ENCODE data around the gene FHOD1. TPM values are rescaled to one million over a fixed set of nuclear protein-coding genes. Genes with fewer than 3 reads are reported as not detected.

The FHOD1 gene
- total RNA-seq, 1 experiment from 2014 or later = 96.4 TPM

DNA sequence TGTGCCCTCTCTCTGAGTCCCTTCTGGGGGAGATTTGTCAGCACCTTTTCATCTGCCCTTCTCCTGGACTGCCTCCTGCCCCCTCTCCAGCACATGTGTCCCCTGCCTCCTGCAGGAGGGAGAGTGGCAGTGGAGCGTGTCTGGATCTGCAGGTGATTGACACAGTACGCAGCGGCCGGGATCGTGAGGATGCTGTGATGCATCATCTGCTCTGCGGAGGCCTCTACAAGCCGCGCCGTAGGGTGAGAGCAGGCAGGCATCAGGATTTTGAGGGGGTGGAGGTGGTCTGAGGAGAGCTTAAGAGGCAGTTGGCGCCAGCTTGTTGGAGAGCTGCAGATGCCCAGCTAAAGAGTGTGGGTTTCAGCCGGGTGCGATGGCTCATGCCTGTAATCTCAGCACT is 12.4 kb upstream of the FHOD1 start:
- Histone ChIP-seq H3K9me3 (ENCODE audit: low read depth, low read length, poor library complexity, severe bottlenecking) (no peaks in the 10 kb centered on the region), H3K4me3 (ENCODE audit: low read depth, low read length, poor library complexity, severe bottlenecking) (no peak overlapping the region), H3K27me3 (replicated peaks; ENCODE audit: insufficient read depth, low read depth, low read length, poor library complexity) (no peaks in the 10 kb centered on the region), H3K36me3 (ENCODE audit: insufficient read depth, low read length, poor library complexity, severe bottlenecking) (no peaks in the 10 kb centered on the region), H3K27ac (ENCODE audit: low read depth, low read length, poor library complexity, severe bottlenecking) (no peak overlapping the region), H3K4me1 (ENCODE audit: insufficient read depth, low read length, poor library complexity, severe bottlenecking) (no peaks in the 10 kb centered on the region)
- intact Hi-C loops (cut with micrococcal nuclease; ENCODE audit: unreplicated experiment) = no loop called here
- TF ChIP-seq, protein P1, sequence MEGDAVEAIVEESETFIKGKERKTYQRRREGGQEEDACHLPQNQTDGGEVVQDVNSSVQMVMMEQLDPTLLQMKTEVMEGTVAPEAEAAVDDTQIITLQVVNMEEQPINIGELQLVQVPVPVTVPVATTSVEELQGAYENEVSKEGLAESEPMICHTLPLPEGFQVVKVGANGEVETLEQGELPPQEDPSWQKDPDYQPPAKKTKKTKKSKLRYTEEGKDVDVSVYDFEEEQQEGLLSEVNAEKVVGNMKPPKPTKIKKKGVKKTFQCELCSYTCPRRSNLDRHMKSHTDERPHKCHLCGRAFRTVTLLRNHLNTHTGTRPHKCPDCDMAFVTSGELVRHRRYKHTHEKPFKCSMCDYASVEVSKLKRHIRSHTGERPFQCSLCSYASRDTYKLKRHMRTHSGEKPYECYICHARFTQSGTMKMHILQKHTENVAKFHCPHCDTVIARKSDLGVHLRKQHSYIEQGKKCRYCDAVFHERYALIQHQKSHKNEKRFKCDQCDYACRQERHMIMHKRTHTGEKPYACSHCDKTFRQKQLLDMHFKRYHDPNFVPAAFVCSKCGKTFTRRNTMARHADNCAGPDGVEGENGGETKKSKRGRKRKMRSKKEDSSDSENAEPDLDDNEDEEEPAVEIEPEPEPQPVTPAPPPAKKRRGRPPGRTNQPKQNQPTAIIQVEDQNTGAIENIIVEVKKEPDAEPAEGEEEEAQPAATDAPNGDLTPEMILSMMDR (conservative IDR thresholded peaks at IDR 0.05; ENCODE audit: low read depth, low read length) = no peak
- TF ChIP-seq EZH2 (IDR thresholded peaks at IDR 0.05; ENCODE audit: borderline replicate concordance, low read depth, low read length, poor library complexity, severe bottlenecking) = no peak
- ChIA-PET CTCF (no interaction called here), POLR2A (ENCODE audit: low non-redundant PET) (no interaction called here)
- BruUV-seq (replicated peaks) = no TSS peak
- DNase-seq (ENCODE audit: low spot score) = no peak

DNA sequence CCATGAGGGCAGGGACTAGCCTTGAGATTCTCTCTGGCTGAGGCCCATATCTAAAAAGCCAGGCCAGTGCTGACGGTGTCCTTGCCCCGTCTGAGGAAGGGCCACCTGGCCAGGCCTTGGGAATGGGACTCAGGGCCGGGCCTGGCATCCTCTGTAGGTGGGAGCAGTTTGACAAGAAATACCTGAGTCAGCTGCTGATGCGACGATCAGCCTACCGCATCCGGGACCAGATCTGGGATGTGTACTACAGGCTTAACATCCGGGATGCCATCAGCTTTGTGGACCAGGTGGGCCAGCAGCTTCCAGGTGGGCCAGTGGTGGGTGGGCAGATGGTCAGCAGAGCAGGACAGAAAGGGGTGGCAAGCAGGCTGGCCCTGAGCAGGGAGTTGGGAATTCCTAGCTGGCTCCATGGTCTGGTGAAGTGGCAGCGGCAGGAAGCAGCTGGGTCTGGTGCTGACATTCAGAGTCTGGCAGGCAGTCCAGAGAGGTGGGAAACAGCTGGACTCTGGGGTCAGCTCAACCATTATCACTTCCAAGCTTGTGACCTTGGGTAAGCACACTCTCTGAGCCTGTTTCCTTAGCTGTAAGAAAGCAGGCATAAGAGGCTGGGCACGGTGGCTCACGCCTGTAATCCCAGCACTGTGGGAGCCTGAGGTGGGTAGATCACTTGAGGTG is 11.0 kb upstream of the FHOD1 start:
- no peak overlapping the region for H3K4me3 ChIP-seq (ENCODE audit: low read depth, low read length, poor library complexity, severe bottlenecking)
- intact Hi-C loops (cut with micrococcal nuclease; ENCODE audit: unreplicated experiment) = no loop called here
- BruUV-seq (replicated peaks) = no TSS peak
- POLR2A ChIA-PET (ENCODE audit: low non-redundant PET) = no interaction called here
- no peak for DNase-seq (ENCODE audit: low spot score)
- H3K27ac ChIP-seq (ENCODE audit: low read depth, low read length, poor library complexity, severe bottlenecking) = no peak overlapping the region
- no peaks in the 10 kb centered on the region for H3K36me3 ChIP-seq (ENCODE audit: insufficient read depth, low read length, poor library complexity, severe bottlenecking)
- H3K4me1 ChIP-seq (ENCODE audit: insufficient read depth, low read length, poor library complexity, severe bottlenecking) = no peaks in the 10 kb centered on the region
- no peaks in the 10 kb centered on the region for H3K9me3 ChIP-seq (ENCODE audit: low read depth, low read length, poor library complexity, severe bottlenecking)
- no peaks in the 10 kb centered on the region for H3K27me3 ChIP-seq (replicated peaks; ENCODE audit: insufficient read depth, low read depth, low read length, poor library complexity)
- TF ChIP-seq, protein P1 (conservative IDR thresholded peaks at IDR 0.05; ENCODE audit: low read depth, low read length) = no peak
- no peak for TF ChIP-seq EZH2 (IDR thresholded peaks at IDR 0.05; ENCODE audit: borderline replicate concordance, low read depth, low read length, poor library complexity, severe bottlenecking)
- CTCF ChIA-PET = interaction anchor here (0.6 kb wide), 1 partner anchor 80 kb away, joined by 4 read pairs; no protein-coding TSS in a partner anchor

DNA sequence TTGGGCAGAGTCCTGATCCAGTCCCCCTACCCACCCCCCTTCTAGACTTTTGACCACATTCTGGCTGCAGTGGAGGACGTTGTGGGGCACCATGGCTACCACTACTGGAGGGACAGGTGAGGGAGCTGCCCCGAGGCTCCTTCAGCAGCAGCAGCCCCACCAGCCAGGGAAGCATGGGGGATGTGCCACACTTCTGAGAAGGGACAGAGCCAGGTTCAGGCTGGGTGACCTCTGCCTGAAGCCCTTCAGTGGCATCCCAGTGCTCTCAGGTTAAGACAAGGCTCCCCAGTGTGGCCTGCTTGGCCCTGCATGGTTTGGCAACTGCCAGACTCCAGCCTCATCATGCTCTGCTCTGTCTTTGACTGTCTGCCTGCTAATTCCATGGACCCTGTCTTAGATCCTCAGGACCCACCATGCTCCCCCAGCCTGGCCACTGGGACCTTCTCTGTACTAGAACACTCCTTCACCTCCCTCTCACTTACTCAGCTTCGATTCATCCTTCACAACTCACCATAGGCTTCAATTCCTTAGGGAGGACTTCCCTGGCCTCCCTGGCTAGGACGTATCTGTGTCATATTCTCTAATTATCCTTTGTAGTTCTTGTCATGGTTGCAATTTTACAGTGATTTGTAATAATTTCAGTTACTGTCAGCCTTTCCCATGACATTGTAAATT is 10.3 kb upstream of the FHOD1 start:
- Histone ChIP-seq H3K27ac (ENCODE audit: low read depth, low read length, poor library complexity, severe bottlenecking) (no peak overlapping the region), H3K36me3 (ENCODE audit: insufficient read depth, low read length, poor library complexity, severe bottlenecking) (no peaks in the 10 kb centered on the region), H3K4me3 (ENCODE audit: low read depth, low read length, poor library complexity, severe bottlenecking) (no peak overlapping the region), H3K9me3 (ENCODE audit: low read depth, low read length, poor library complexity, severe bottlenecking) (no peaks in the 10 kb centered on the region), H3K27me3 (replicated peaks; ENCODE audit: insufficient read depth, low read depth, low read length, poor library complexity) (no peaks in the 10 kb centered on the region), H3K4me1 (ENCODE audit: insufficient read depth, low read length, poor library complexity, severe bottlenecking) (no peaks in the 10 kb centered on the region)
- intact Hi-C loops (cut with micrococcal nuclease; ENCODE audit: unreplicated experiment) = no loop called here
- no peak for TF ChIP-seq EZH2 (IDR thresholded peaks at IDR 0.05; ENCODE audit: borderline replicate concordance, low read depth, low read length, poor library complexity, severe bottlenecking)
- TF ChIP-seq, protein P1 (conservative IDR thresholded peaks at IDR 0.05; ENCODE audit: low read depth, low read length) = no peak
- ChIA-PET CTCF (no interaction called here), POLR2A (ENCODE audit: low non-redundant PET) (no interaction called here)
- DNase-seq (ENCODE audit: low spot score) = no peak
- no TSS peak for BruUV-seq (replicated peaks)
